ENCODE measurements around the gene CYP4B1.

- TF ChIP-seq, protein P1, sequence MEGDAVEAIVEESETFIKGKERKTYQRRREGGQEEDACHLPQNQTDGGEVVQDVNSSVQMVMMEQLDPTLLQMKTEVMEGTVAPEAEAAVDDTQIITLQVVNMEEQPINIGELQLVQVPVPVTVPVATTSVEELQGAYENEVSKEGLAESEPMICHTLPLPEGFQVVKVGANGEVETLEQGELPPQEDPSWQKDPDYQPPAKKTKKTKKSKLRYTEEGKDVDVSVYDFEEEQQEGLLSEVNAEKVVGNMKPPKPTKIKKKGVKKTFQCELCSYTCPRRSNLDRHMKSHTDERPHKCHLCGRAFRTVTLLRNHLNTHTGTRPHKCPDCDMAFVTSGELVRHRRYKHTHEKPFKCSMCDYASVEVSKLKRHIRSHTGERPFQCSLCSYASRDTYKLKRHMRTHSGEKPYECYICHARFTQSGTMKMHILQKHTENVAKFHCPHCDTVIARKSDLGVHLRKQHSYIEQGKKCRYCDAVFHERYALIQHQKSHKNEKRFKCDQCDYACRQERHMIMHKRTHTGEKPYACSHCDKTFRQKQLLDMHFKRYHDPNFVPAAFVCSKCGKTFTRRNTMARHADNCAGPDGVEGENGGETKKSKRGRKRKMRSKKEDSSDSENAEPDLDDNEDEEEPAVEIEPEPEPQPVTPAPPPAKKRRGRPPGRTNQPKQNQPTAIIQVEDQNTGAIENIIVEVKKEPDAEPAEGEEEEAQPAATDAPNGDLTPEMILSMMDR (IDR thresholded peaks at IDR 0.05): no peak
- no peak for TF ChIP-seq POLR2A (IDR thresholded peaks at IDR 0.05)
Observed at GRCh38 chr1:46749404-46749803, 49.4 kb upstream of the CYP4B1 start.

All from esophagus squamous epithelium (tissue), 4 donors.